ENCODE results near the gene SUSD3.

Gene SUSD3

GRCh38 chr9:93050231-93050630 is 8.3 kb upstream of the SUSD3 start:
- H3K4me1 Mint-ChIP-seq, result peaks cover 14% of the 10 kb centered on the region
- H3K4me3 Mint-ChIP-seq, result no peak overlapping the region
- DNase-seq, result no peak
- peaks cover 22% of the 10 kb centered on the region for H3K27me3 Mint-ChIP-seq
- H3K36me3 Mint-ChIP-seq, result no peaks in the 10 kb centered on the region
- H3K9me3 Mint-ChIP-seq, result peaks cover 3% of the 10 kb centered on the region
- CTCF ChIA-PET, result interaction anchor here (0.5 to 1.2 kb wide), 2 partner anchors 16 to 472 kb away, joined by 3 to 4 read pairs; no protein-coding TSS in a partner anchor
- no peak overlapping the region for H3K27ac Mint-ChIP-seq

- CTCF ChIA-PET, result interaction anchor here (1.1 to 1.5 kb wide), 3 partner anchors 11 to 57 kb away, joined by 3 to 4 read pairs (median 4); no protein-coding TSS in a partner anchor
- H3K4me1 Mint-ChIP-seq, result peaks cover 18% of the 10 kb centered on the region
- H3K27me3 Mint-ChIP-seq, result peaks cover 18% of the 10 kb centered on the region
- H3K27ac Mint-ChIP-seq, result no peak overlapping the region
- no peaks in the 10 kb centered on the region for H3K36me3 Mint-ChIP-seq
- no peak overlapping the region for H3K4me3 Mint-ChIP-seq
- DNase-seq, result no peak
- no peaks in the 10 kb centered on the region for H3K9me3 Mint-ChIP-seq
Measured at GRCh38 chr9:93051680-93052089, 6.8 kb upstream of the SUSD3 start.

- Mint-ChIP-seq H3K4me1 (peaks cover 29% of the 10 kb centered on the region), H3K27ac (no peak overlapping the region), H3K27me3 (peaks cover 12% of the 10 kb centered on the region), H3K4me3 (no peak overlapping the region), H3K36me3 (no peaks in the 10 kb centered on the region), H3K9me3 (no peaks in the 10 kb centered on the region)
- DNase-seq, result no peak
- CTCF ChIA-PET, result interaction anchor here (1.3 to 1.5 kb wide), 2 partner anchors 12 to 16 kb away, joined by 3 to 4 read pairs; no protein-coding TSS in a partner anchor
Measured at GRCh38 chr9:93052791-93053540, 5.5 kb upstream of the SUSD3 start.

- Mint-ChIP-seq H3K4me1 (peaks cover 28% of the 10 kb centered on the region), H3K36me3 (no peaks in the 10 kb centered on the region), H3K27ac (peak overlapping the region; percentile 19), H3K27me3 (peaks cover 12% of the 10 kb centered on the region), H3K9me3 (no peaks in the 10 kb centered on the region), H3K4me3 (no peak overlapping the region)
- DNase-seq, result no peak
- CTCF ChIA-PET, result interaction anchor here (1.3 kb wide), 1 partner anchor 17 kb away, joined by 3 read pairs; no protein-coding TSS in a partner anchor
Measured at GRCh38 chr9:93053781-93054331, 4.6 kb upstream of the SUSD3 start.

- Mint-ChIP-seq H3K36me3 (peaks cover 3% of the 10 kb centered on the region), H3K4me1 (peaks cover 37% of the 10 kb centered on the region), H3K27me3 (peaks cover 5% of the 10 kb centered on the region), H3K9me3 (no peaks in the 10 kb centered on the region), H3K27ac (no peak overlapping the region), H3K4me3 (no peak overlapping the region)
- DNase-seq, result no peak
- CTCF ChIA-PET, result interaction anchor here (0.7 to 1.7 kb wide), 4 partner anchors 9 to 27 kb away, joined by 3 to 5 read pairs (median 3); no protein-coding TSS in a partner anchor
Measured at GRCh38 chr9:93054758-93055704, 3.5 kb upstream of the SUSD3 start.

- Mint-ChIP-seq H3K27me3 (peaks cover 1% of the 10 kb centered on the region), H3K4me1 (peaks cover 58% of the 10 kb centered on the region), H3K27ac (peak overlapping the region; percentile 88), H3K36me3 (peaks cover 21% of the 10 kb centered on the region), H3K9me3 (no peaks in the 10 kb centered on the region), H3K4me3 (peak overlapping the region; percentile 69)
- no peak for DNase-seq
- CTCF ChIA-PET, result interaction anchor here (1.0 kb wide), 1 partner anchor 24 kb away, joined by 3 read pairs; no protein-coding TSS in a partner anchor
Measured at GRCh38 chr9:93057042-93057702, 1.3 kb upstream of the SUSD3 start.

GRCh38 chr9:93057703-93058354 is 672 bp upstream of the SUSD3 start:
- DNase-seq, result no peak
- Mint-ChIP-seq H3K9me3 (no peaks in the 10 kb centered on the region), H3K27ac (peak overlapping the region; percentile 88), H3K4me3 (peak overlapping the region; percentile 69), H3K27me3 (no peaks in the 10 kb centered on the region), H3K4me1 (peaks cover 65% of the 10 kb centered on the region), H3K36me3 (peaks cover 25% of the 10 kb centered on the region)
- CTCF ChIA-PET, result no interaction called here

GRCh38 chr9:93059011-93059714 is 662 bp downstream of the SUSD3 start:
- H3K9me3 Mint-ChIP-seq, result no peaks in the 10 kb centered on the region
- peak overlapping the region; percentile 92 for H3K4me3 Mint-ChIP-seq
- CTCF ChIA-PET, result interaction anchor here (0.9 to 2.0 kb wide), 5 partner anchors 31 to 95 kb away, joined by 3 to 9 read pairs (median 4); no protein-coding TSS in a partner anchor
- peak; percentile 53 for DNase-seq
- H3K36me3 Mint-ChIP-seq, result peaks cover 35% of the 10 kb centered on the region
- H3K27me3 Mint-ChIP-seq, result no peaks in the 10 kb centered on the region
- peak overlapping the region; percentile 100 for H3K27ac Mint-ChIP-seq
- H3K4me1 Mint-ChIP-seq, result peaks cover 73% of the 10 kb centered on the region

GRCh38 chr9:93059715-93060578 is 1.4 kb downstream of the SUSD3 start:
- Mint-ChIP-seq H3K36me3 (peaks cover 43% of the 10 kb centered on the region), H3K27me3 (no peaks in the 10 kb centered on the region), H3K27ac (peak overlapping the region; percentile 100), H3K4me1 (peaks cover 79% of the 10 kb centered on the region), H3K9me3 (no peaks in the 10 kb centered on the region), H3K4me3 (peak overlapping the region; percentile 92)
- DNase-seq, result no peak
- CTCF ChIA-PET, result interaction anchor here (0.9 to 2.0 kb wide), 6 partner anchors 32 to 94 kb away, joined by 3 to 9 read pairs (median 4); no protein-coding TSS in a partner anchor

GRCh38 chr9:93060746-93061259 is 2.3 kb downstream of the SUSD3 start:
- Mint-ChIP-seq H3K27ac (peak overlapping the region; percentile 100), H3K9me3 (no peaks in the 10 kb centered on the region), H3K36me3 (peaks cover 49% of the 10 kb centered on the region), H3K4me1 (peaks cover 83% of the 10 kb centered on the region), H3K4me3 (peak overlapping the region; percentile 92), H3K27me3 (no peaks in the 10 kb centered on the region)
- DNase-seq, result no peak
- CTCF ChIA-PET, result interaction anchor here (1.2 to 2.0 kb wide), 2 partner anchors 58 to 93 kb away, joined by 3 to 9 read pairs; no protein-coding TSS in a partner anchor

- H3K4me3 Mint-ChIP-seq, result peak overlapping the region; percentile 92
- CTCF ChIA-PET, result interaction anchor here (1.6 to 2.0 kb wide), 2 partner anchors 47 to 58 kb away, joined by 8 to 9 read pairs; no protein-coding TSS in a partner anchor
Measured at GRCh38 chr9:93061260-93061751, 2.8 kb downstream of the SUSD3 start.

More at GRCh38 chr9:93061260-93061751, 2.8 kb downstream of the SUSD3 start:
- Mint-ChIP-seq H3K36me3 (peaks cover 55% of the 10 kb centered on the region), H3K27me3 (no peaks in the 10 kb centered on the region), H3K27ac (peak overlapping the region; percentile 100), H3K4me1 (peaks cover 88% of the 10 kb centered on the region), H3K9me3 (no peaks in the 10 kb centered on the region)
- DNase-seq, result no peak

All from activated naive CD4-positive, alpha-beta T cell treated with anti-CD3 and anti-CD28 coated beads, Interleukin-2, amount 10 ng/mL, durations not matched to agents 7 days and 5 days (primary cell).